Inflammatory macrophage (primary cell): ENCODE measurements around the gene TMPRSS9.
"Not testable (repeated sequence)": the region's sequence is repeated elsewhere in the genome, so short reads cannot be mapped to it uniquely, and the experiment has no call there.

Source experiments
- DNase-seq, 2 donors: peaks; one replicate each; pipeline ENCODE4 v3.0.0-alpha.2; 2020 to 2022

The TMPRSS9 gene

DNA sequence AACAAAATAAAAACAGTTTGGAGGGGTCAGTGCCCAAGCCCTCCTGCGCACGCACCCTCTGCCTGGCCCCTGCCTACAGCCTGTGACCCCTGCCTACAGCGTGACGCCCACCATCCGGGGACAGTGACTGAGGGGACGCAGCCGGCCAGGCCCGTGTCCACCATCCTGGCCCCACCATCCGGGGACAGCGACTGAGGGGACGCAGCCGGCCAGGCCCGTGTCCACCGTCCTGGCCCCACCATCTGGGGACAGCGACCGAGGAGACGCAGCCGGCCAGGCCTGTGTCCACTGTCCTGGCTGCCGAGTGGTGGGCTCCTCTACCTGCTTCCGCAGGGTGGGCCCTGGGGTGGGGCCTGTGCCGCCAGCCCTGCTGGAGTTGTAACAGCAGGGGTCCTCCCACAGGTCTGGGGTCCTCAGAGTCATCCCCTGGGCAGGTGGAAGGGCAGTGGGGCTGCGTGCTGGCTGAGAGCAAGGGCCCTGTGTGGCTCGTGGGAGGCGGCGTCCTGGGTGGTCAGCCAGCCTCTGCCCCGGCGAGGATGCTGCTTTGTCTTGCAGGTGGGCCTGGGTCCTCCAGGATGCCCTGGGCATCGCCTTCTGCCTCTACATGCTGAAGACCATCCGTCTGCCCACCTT is 17.3 kb upstream of the TMPRSS9 start:
- DNase-seq, result no peak

DNA sequence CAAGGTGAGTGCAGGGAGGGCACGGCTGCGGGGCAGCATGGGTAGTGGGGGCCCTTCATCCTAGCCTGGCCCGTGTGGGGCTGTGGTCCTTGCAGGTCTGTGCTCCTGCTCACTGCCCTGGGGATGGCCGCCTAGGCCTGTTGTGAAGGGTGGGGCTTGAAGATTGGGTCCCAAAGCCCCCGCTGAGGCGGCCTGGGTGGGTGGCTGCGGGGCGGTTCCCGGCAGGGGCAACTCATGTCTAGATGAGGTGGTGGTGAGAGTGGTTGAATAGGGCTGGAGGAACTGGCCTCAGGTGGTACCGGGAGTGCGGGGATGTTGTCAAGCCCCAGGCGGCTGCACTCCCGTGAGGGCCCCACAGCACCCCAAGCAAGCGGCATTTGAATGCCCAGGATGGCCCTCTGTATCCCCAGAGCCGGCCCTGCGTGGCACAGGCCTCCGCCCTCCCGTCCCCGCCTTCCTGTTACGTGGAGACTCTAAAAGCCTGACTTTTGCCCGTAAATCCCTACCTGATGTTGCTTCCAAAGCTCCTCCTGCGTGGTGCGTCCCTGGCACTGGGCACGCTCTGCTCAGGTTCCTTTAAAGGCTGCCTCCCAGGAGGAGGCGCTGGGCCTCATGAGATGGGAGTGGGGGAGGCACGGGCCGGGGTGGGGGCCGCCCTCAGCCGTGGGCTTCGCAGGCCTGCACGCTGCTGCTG is 16.6 kb upstream of the TMPRSS9 start:
- no peak for DNase-seq

DNA sequence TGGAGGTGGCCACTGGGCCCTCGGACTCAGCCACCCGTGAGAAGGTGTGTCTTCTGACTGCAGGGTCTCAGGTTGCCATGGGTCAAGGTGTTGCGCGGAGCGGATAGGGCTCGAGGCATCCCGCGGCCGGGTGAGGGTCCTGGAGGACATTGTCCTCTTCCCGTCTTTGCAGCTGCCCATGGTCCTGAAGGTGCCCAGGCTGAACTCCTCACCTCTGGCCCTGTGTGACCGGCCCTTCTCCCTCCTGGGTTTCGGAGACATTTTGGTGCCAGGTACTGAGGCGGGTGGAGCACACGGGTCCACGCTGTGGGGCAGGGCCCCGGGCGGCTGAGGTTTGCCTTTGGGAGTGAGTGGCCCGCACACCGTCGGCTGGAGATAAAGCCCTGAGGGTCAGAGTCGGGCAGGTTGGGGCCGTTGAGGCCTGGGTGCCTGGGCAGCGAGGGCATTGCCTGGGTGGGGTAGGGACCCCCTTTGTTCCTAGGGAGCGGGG is 15.6 kb upstream of the TMPRSS9 start:
- DNase-seq, result no peak

DNA sequence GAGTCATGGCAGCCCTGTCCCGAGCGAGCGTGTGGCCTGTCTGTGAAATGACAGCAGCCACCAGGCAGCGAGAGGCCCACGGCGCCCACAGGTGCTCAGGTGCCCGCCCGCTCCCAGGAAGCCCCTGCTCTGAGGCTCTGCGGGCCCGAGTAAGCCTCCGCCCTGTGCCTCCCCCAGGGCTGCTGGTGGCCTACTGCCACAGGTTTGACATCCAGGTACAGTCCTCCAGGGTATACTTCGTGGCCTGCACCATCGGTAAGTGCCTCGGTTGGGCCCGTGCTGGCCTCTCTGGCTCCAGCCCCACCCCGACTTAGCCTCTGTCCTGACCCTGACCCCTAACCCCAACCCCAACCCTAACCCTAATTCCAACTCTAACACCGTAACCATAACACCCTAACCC is 15.0 kb upstream of the TMPRSS9 start:
- DNase-seq, result no peak

DNA sequence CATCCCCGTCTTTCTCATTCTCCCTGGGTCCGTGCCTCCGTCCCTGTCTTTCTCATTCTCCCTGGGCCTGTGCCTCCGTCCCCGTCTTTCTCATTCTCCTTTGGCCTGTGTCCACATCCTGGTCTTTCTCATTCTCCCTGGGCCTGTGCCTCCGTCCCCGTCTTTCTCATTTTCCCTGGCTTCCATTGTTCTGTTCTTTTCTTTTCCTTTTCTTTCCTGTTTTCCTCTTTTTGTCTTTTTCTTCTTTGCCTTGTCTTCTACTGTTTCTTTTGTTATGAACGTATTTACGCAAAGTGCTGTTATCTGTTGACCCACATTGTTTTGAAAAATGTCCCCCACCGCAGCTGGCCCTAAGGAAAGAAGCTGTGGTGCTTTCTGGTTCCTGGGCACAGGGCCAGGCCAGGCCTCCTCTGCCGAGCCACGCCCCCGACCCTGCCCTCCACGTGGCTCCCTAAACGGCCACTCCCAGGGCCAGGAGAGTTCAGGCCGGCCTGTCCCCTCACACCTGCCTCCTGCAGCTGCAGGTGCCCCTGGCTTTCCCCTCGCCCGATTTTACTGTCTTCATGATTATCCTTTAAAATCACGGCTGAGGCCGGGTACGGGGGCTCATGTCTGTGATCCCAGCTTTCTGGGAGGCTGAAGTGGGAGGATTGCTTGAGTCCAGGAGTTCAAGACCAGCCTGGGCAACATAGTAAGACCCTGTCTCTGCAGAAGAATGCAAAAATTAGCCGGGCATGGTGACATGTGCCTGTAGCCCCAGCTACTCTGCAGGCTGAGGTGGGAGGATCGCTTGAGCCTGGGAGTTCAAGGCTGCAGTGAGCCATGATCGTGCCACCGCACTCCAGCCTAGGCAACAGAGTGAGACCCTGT is 14.0 kb upstream of the TMPRSS9 start:
- DNase-seq, result no peak

GRCh38 chr19:2349818-2350217 is 10.2 kb upstream of the TMPRSS9 start:
- not testable (repeated sequence) for DNase-seq

GRCh38 chr19:2350656-2351055 is 9.4 kb upstream of the TMPRSS9 start:
- DNase-seq, result no peak

DNA sequence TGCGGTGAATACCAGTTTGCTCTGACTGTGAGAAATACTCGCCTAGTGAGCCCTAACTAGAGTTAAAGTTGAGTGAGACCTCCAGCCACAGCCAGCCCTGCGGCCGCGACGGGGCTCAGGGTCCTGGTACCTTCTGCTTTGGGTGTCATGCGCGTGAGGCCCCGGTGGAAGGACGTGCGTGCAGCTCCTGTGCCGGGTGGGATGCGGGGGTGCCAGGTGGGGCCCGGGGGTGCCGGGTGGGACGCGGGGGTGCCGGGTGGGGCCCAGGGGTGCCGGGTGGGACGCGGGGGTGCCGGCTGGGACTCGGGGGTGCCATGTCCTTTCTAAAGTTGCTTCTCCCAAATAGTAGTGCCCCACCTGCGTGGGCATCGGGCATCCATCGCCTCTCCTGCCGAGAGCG is 8.5 kb upstream of the TMPRSS9 start:
- DNase-seq, result no peak

DNA sequence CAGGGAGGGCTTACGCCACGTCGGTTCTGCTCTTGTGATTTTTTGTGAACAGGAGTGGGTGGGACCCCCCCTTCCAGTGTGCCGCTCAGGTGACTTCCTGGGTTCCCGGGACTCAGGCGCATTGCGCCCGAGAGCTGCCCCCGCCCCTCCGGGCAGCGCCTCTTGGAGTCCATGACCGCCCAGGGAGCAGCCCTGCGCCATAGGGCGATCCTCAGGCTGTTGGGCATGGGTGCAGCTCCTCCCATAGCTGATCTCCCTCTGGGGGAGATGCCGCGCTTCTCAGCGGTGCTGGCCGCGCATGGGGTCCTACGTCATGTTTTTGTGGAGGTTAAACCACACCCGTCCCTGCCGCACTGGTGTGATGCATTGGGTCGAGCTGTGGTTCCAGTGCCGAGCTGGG is 7.9 kb upstream of the TMPRSS9 start:
- no peak for DNase-seq

DNA sequence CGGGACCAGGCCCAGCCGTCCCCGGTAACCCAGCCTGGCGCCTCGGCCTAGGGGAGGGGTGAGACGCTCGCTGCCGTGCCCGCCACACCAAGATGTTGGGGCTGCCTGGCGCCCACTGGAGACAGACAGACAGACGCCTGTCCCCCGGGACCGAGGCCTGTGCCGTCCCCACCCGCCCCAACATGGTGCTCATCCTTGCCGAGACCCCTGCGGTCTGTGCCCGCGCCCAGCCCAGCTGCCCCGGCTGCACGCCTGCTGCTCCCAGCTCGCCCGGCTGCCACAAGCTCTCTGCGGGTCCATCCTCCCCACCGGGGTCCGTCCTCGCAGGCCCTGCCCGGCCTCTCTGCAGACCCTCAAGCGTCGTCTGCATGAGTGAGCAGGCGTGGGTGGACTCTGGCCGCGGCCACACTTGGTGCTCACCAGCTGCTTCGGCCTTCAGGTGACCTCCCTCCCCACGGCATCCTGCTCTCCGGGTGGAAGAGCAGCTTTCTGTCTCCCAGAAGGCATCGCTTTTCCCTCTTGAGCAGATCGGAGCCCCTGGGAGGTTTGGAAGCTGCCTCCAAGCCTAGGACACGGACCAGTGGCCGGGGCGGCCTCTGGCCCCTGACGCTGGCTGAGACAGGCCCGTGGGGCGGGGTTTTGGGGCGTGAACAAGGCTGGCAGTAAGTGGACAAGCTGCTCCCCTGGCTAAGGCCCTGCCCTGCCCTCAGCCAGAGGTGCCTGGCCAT is 6.7 kb upstream of the TMPRSS9 start:
- no peak for DNase-seq

DNA sequence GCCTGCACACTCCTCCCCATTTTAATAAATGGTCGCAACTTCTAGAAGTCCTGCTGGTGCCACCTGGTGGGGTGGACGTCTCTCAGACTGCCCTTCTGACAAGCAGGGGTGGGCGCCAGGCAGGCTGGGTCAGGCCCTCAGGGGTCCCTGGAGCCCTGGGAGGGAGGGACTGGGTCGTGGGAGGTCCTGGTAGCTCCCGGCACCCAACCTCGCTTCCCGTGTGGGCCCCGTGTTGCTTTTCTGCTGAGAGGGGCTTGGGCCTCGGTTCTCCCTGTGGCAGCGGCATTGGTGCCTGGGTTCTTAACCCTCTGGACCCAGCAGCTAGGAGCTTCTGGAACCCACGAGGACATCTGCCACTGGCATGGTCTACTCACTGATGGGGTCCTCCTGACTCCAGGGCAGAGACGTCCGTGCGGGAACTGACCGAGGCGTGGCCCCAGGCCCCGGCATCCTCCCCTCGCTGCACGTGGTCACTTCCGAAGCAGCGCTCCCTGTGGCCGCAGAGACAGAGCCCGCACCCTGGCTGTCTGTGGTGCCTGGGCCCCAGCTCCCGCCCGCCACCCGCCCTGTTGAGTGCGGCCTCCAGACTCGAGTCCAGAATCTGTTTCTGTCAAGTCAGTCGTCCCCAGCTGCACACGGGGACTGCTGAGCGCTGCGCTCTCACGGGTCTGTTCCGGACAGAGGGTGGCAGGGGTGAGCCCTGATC is 6.0 kb upstream of the TMPRSS9 start:
- DNase-seq, result no peak

- no peak for DNase-seq
Measured at GRCh38 chr19:2354670-2355069, 5.4 kb upstream of the TMPRSS9 start.

DNA sequence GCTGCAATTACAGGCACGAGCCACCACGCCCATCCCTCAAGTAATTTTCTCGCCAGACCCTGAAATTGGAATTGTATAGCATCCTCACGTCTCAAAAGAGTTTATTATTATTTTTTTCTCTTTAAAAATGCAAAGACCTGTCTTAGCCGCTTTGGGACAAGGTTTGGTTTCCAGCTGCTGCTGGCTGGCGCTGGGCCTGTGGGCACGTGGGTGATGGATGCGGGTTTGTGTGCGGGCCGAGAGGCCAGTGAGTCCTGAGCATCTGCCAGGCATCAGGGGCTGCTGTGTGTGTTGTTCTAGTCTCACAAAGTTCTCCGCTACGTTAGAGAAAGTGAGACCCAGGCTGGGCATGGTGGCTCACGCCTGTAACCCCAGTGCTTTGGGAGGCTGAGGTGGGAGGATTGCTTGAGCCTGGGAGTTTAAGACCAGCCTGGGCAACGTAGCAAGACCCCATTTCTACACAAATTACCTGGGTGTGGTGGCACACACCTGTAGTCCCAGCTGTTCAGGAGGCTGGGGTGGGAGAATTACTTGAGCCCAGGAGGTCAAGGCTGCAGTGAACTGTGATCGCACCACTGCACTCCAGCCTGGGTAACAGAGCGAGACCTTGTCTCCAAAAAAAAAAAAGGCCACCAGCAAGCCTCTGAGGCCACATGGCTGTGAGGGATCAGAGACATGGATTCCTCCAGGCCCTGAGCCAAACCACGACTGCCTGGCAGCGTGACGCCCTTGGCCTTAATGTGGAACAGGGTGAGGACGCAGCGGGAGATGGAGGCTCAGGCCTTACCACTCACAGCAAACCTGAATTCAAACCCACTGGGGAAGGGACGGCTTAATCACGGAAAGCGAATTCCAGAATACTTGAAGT is 4.7 kb upstream of the TMPRSS9 start:
- no peak for DNase-seq

DNA sequence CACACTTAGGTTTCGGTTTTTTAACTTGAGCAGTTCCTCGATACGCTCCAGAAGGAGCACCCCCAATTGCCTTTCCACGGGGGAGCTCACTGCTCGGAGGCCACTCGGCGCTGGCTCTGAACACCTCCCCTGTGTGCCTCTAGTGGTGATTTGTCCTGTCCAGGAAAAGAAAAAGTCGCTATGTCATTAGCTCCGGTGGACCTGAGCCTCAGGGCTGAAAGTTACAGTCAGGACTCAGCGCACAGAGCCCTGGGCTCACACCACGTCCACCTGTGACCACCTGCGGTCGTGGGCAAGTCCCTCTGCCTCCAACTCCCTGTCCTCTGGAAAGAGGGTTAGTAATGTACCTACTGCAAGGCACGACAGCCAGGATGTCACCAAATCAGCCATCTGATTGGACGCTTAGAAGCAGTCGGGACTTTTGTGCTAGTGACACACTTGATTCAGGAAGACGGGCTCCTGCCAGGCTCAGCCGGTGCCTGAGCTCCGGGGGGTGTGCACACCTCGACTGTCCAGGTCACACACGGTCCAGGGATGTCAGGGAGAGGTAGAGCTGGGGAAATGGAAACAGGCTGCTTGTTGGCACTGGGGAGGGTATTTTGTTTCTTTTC is 3.9 kb upstream of the TMPRSS9 start:
- DNase-seq, result no peak

- no peak for DNase-seq
Measured at GRCh38 chr19:2357279-2358206, 2.5 kb upstream of the TMPRSS9 start.

DNA sequence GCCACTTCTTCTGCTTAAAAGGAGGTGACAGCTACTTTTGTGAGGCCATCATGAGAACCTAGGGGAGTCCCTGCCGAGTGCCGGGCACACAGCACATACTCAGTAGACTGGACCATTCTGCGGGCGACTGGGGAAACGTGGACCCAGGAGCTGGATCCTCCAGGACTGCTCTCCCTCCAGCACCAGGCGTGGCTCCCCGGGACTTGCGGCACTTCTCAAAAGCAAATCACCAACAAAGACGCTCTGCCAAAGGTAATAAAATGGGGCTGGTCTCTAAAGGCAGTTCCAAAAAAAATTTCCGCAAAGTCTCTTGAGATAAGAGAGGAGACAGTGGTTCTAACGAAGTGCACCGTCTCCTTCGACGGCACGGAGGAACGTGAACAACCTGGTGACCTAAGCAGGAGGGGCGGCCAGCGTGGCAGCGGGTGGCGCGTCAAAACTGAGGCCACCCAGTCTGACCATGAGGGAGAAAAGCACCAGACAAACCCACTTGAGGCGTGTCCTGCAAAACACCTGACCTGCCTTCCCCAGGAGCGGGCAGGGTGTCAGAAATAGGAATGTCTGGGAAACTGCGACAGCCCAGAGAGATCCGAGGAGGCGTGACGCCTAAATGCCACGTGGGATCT is 1.4 kb upstream of the TMPRSS9 start:
- DNase-seq, result no peak

GRCh38 chr19:2360833-2361232 is 768 bp downstream of the TMPRSS9 start:
- no peak for DNase-seq

DNA sequence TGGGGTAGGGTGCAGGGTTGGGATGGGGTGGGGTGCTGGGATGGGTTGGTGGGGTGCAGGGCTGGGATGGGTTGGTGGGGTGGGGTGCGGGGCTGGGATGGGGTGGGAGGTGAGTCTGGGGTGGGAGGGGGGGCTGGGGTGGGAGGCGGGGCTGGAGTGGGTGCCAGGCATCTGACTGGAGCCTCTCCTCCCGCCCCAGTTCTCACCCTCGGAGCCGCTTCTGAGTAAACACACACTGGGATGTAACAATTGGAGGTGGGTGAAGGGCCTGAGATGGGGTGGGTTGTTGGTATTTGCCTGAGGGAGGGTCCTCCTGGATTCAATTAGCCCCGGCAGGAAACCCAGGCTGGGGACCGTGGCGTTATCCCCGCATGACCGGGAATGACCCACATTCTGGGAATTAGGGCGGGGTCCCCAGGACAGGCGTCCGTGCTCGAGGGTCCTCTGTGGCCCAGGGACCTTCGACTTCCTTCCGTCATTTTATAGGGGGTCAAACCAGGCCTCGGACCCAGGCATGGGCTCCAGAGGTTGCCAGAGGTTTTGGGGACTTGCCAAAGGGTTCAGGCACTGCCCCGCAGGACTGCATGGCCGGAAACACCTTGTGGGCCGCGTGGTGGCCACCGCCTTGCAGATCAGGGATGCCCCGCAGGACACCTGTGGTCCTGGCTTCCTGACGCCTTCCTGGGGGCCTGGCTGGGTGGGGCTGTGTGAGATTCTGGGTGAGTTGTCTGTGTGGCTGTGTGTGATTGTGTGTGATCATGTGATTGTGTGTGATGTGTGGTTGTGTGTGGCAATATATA is 1.4 kb downstream of the TMPRSS9 start:
- no peak for DNase-seq
